SK-MEL-5 (cell line): ENCODE data around the gene SYTL3. TPM values are rescaled to one million over a fixed set of nuclear protein-coding genes. Genes with fewer than 3 reads are reported as not detected.

Source experiments
- DNase-seq: peaks from one replicate; pipeline ENCODE4 v3.0.0-alpha.2; 2016; ENCODE audit warnings: low read depth, low spot score
- in situ Hi-C: cut with HindIII; loops from 2 replicates; pipeline ENCODE4 v1.10.0; 2016; ENCODE audit warnings: low sequenced_read_pairs, high pct_unique_total_duplicates, low pct_unique_long_range_greater_than_20kb
- total RNA-seq: library from RNA; depleted of rRNA; stranded (reverse); fragments of >200 nt; shearing (Covaris generic); gene quantifications from 2 replicates; pipeline ENCODE4 v1.2.3, GENCODE V29; 2014

Gene SYTL3
- total RNA-seq, 1 experiment from 2014 or later: 0.92 TPM

DNA sequence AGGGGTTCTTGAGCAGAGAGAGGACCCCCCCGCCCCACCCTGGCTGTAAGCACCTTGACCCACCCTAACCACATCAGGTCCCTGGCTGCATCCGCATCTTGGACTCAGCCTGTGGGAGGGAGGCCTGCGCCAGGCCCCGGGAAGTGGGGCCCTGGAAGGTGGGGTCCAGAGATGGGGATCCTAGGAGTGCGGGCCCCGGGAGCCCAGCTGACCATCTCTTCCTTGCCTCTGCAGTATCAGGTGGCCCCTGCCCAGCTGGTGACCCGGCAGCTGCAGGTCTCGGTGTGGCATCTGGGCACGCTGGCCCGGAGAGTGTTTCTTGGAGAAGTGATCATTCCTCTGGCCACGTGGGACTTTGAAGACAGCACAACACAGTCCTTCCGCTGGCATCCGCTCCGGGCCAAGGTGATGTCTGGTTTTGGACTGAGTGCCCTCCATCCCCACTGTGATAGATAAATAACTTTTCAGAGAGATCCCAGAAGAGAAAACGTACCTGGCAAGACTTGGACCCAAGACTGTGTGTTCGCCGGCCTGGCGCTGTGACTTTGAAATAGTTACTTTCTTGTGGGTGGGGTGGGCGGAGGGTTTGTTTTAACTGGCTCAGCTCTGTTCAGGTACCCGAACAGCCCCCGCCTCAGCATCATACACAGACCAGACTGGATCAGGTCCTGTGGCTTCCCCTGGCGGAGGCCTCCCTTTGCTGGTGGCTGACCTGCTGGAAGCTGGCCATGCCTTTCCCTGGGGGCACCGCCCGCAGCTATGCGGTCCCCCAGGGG lies 107.3 kb downstream of the SYTL3 start:
- in situ Hi-C loops: no loop called here
- DNase-seq: no peak

DNA sequence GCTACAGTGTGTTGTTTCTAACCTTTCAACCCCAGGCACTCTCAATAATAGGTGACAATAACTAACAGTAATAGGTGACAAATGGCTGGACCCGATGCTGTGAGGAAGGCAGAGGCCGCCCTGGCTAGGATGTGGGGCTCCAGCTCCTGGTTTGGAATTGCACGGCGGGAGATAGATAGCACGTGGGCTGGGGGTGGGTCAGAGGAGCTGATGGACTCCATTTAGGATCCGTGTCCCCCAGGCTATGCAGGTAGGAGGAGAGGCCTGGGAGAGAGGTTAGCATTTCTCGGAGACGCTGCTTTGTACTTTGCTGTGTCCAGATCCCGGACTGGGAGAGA lies 107.9 kb downstream of the SYTL3 start:
- DNase-seq: no peak
- in situ Hi-C loops: no loop called here

DNA sequence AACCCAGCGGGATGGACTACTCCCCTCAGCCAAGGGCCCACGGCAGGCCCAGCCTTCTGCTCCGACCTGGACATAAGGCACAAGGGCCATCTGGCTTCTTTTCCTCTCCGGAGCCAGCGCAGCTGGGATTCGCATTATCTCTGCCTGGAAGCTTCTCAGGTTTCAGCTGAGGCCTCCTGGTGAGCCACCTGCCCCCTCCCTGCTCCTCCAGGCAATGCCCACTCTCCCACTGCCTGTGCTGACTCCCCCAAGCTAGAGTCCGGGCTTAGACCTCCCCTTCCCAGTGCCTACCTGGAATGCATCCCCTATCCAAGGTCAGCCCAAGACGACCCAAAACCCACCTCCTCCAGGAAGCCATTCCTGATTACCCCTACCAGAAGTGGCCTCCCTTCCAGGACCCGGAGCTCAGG lies 108.6 kb downstream of the SYTL3 start:
- in situ Hi-C loops: no loop called here
- DNase-seq: no peak

DNA sequence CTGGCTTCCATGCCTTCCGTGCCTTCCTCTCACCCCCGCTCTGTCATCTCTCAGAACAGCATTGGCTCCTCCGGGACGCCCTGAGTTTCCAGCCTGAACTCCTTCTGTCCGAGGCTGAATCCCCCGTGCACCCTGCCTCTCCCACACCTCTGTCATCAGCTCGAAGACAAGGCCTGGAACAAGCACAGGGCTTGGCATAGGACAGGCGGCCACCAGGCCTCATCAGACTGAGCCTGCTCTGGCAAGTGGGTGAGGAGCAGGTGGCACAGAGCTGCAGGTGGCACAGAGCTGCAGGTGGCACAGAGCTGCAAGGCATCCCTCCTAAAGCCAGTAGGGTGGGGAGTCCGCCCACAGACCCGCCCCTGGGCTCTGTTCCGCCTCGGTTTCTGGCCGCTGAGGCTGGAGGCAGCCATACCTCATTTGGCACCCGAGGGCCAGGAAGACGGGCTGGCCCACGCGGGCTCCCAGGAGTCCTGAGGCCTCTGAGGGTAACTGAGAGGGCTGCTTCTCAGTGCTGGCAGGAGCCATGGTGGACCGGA lies 109.2 kb downstream of the SYTL3 start:
- in situ Hi-C loops: no loop called here
- no peak for DNase-seq

DNA sequence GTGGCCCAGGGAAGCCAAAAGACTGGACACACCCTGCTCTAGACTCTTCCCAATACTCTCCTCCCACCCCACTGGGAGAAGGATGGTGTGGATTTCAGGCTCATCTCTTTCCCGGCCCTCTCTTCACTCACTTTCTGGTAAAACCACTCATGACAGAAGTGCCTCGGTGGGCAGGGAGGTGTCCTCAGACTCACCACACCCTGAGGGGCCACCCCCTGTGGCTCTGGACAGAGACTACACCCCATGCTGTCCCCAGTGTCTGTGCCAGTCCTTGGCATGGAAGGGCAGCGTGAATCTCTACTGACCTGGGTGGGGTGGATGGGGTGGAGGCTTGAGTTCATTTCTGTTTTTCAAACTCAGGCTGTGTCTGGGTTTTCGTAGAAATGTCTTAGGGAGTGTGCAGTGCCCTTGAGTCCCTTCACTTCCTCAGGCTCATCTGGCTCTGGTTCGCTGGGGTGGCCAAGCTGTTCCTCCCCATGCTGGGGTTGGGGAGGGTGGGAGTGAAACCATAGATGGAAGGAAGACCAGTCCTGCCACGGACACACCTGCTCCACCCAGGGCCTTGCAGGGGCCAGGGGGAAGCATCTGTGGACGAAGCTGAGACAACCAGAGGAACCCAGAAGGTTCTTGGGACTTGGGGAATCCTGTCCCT lies 110.2 kb downstream of the SYTL3 start:
- in situ Hi-C loops: no loop called here

DNA sequence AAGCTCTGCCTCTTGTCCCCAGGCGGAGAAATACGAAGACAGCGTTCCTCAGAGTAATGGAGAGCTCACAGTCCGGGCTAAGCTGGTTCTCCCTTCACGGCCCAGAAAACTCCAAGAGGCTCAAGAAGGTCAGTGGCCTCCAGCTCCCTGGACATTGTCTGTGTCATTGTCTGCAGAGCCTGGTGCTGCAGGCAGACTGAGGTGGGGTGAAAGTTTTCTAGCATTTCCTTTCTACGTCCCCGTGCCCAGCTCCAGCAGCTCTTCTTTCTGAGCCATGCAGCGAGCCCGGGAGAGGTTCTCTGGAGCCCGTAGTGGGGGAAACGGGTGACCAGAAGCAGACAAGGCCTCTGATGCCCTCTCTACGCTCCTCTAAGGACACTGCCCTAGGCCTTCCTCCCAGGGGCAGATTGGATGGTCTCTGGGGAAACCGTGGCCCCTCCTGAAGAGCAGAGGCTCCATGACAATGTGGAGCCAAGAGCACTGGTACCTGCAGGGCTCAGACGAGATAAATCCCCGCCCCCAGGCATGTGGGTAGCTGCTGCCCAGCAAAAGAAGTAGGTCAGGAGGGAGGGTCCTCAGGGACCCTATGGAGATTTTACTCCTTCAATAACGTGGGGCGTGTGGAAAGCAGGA lies 110.9 kb downstream of the SYTL3 start:
- in situ Hi-C loops: no loop called here
- no peak for DNase-seq

More for the DNA sequence above, 110.2 kb downstream of the SYTL3 start:
- no peak for DNase-seq

DNA sequence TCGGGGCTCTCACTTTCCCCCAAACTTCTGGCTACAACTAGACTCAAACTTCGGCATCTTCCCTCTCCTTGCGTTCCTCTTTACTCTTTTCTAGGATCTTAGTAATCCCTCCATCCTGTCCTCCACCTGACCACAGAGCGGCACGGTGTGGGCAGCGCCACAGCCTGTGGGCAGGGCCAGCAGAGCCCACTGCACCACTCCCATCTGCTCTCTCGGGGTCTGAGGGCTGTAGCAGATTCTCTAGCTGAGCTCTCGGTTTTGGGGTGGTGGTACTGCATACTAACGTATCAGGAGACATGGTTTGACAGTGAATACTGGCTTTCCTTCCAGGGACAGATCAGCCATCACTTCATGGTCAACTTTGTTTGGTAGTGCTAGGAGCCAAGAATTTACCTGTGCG lies 111.9 kb downstream of the SYTL3 start:
- DNase-seq: no peak
- in situ Hi-C loops: no loop called here

DNA sequence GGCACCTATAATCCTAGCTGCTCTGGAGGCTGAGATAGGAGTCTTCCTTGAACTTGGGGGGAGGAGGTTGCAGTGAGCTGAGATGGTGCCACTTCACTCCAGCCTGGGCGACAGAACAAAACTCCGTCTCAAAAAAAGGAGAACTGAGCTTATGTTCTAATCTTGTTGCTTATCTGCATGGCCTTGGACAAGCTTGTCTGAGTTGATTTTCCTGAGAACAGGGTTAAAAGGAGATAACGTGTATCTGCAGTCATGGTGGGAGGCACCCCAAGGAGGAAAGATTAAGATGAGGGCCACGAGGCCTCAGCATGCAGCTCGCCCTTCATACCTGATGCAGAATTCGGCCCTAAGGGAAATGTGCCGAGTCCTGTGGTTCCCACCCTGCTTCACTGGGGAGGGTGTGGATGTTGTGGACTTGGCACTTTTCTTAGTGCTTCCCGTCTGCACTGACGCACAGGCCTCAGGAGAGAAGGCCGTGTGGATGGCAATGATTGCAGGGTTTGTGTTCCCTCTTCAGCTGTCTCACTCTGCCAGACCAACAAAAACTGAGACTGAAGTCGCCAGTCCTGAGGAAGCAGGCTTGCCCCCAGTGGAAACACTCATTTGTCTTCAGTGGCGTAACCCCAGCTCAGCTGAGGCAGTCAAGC lies 113.1 kb downstream of the SYTL3 start:
- in situ Hi-C loops: no loop called here

DNA sequence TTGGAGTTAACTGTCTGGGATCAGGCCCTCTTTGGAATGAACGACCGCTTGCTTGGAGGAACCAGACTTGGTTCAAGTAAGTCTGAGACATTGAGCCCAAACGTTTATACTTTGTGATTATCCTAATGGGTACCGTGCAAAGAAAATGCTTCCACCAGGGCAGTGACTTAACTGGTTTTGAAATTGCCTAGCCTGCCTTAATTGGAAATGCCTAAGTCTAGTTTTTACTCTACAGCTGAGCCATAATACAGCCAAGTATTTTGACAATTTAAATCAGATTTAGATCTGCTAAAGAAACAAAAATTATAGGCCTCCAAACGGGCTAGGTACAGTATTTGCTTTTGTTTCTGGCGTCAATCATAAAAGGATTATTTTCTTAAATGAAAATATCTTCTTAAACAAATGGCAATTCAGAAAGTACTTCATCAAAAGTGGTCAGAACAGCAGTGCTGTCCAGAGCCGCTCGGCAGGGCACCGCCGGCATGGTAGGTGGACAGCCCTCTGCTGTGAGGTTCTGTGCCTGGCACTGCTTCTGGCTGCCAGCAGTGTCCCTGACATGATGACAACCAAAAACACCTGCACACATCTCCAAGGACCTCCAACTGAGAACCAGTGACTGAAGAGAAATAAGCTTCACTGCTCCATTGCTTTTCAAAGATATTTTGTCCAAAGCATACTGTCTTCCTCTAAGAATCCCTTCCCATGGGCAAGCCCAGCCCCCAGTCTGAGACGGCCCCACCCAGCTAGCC lies 113.8 kb downstream of the SYTL3 start:
- in situ Hi-C loops: no loop called here
- DNase-seq: no peak

More for the DNA sequence above, 113.1 kb downstream of the SYTL3 start:
- DNase-seq: no peak

DNA sequence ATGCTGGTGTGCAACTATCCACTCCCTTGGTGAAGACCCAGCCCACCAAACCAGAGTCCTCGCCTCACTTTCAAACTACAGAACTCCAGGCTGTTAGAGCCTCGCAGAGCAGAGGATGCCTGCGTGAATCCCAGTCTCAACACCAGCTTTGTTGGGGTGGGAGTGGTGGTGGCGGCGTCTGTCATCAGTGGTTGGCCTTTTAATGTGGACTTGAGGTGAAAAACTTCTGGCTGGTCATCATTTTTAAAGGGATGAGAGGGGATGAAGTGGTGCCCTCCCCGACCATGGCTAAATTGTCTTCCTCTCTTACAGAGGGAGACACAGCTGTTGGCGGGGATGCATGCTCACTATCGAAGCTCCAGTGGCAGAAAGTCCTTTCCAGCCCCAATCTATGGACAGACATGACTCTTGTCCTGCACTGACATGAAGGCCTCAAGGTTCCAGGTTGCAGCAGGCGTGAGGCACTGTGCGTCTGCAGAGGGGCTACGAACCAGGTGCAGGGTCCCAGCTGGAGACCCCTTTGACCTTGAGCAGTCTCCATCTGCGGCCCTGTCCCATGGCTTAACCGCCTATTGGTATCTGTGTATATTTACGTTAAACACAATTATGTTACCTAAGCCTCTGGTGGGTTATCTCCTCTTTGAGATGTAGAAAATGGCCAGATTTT lies 114.5 kb downstream of the SYTL3 start:
- in situ Hi-C loops: no loop called here
- DNase-seq: no peak

DNA sequence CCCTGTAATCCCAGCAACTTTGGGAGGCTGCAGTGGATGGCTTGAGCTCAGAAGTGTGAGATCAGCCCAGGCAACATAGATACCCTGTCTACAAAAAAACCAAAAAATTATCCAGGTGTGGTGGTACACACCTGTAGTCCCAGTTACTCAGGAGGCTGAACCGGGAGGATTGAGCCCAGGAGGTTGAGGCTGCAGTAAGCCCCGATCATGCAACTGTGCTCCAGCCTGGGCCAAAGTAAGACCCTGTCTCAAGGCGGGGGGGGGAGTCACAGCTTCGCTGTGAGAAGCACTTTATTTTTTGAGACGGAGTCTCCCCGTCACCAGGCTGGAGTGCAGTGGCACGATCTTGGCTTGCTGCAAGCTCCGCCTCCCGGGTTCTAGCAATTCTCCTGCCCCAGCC lies 115.1 kb downstream of the SYTL3 start:
- no peak for DNase-seq
- in situ Hi-C loops: no loop called here

DNA sequence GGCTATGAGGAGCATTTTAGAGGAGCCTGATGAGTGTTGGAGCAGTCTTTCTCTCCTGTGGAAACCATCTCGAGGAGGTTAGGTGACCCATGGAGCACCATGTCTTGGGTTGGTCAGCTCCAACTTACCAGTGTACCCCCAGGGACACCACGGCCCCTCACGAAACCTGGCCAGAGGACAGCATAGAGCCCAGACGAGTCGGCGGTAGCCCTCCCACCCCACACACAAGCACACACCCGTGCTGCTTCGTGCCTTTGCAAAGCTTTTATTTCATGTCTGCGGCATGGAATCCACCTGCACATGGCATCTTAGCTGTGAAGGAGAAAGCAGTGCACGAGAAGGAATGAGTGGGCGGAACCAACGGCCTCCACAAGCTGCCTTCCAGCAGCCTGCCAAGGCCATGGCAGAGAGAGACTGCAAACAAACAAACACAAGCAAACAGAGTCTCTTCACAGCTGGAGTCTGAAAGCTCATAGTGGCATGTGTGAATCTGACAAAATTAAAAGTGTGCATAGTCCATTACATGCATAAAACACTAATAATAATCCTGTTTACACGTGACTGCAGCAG lies 115.7 kb downstream of the SYTL3 start:
- in situ Hi-C loops: no loop called here
- DNase-seq: no peak

DNA sequence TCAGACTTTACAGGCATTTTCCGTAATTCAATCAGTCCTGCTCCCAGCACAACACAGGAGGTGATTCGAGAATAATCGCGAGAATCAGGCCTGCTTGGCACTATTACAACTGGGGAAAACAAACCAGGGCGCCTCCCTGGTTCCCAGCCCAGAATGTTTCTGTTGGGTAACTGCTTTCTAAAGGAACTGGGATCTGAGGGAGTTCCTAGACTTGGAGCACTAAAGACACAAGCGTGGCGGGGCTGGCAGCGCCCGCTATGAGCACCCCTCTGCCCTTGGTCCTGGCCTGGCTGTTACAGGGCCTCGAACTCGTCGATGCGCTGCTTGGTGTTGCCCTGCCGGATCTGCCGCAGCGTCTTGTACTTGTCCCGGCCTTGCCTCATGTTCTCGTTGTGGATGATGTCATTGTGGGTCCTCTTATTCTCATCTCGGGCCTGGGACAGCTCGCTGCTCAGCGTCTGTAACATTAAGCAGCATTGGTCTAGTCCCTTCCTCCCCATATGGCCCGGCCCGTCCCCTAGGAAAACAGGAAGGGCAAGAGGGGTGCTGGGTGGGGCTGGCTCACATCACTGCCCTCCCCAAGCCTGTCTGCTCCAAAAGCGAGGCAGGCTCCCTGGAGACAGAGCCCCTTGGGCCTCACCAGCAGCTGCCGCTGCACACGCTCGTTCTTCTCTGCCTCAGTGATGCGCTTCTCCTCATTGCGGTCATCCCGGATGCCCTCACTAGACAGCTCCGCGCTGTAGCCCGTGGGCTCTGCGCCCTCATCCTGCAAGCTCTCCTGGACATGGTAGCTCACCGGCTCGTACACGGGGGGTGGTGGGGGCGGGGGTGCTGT lies 117.0 kb downstream of the SYTL3 start:
- no peak for DNase-seq
- in situ Hi-C loops: no loop called here

DNA sequence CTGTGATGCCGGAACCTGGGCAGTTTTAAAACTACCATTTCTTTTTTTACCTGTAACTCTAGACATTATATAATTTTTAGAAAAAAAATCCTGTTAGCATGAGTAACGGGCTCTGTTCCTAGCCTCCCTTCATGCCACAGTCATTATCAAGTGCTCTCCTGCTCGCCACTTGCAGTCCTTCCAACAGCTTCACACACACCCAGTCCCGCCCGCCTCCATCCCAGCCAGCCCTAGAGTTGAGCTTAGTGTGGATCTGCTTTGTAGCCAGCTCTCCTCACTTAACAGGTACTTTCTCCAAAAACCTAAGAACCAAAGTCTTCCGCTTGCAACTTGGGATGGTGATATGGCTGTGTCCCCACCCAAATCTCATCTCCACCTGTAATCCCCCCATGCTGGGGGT lies 117.9 kb downstream of the SYTL3 start:
- in situ Hi-C loops: no loop called here
- DNase-seq: no peak

DNA sequence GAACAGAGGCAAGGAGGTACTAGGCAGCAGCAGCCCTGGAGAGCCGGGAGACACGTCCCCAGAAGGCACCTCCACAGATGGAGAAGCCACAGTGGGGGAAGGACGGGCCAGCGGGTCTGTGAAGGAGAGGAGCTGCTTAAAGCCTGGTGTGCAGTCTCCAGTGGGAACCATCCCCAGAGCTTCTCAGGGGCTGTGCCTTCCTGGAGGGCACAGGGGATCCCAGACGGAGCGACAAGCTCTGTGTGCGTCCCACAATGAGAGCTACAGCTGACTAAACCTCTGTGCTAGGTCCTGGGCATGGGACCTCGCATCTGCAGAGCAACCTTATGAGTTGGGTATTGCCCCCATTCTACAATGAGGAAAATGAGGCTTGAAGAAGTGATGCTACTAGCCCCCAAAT lies 118.6 kb downstream of the SYTL3 start:
- in situ Hi-C loops: no loop called here
- DNase-seq: no peak

DNA sequence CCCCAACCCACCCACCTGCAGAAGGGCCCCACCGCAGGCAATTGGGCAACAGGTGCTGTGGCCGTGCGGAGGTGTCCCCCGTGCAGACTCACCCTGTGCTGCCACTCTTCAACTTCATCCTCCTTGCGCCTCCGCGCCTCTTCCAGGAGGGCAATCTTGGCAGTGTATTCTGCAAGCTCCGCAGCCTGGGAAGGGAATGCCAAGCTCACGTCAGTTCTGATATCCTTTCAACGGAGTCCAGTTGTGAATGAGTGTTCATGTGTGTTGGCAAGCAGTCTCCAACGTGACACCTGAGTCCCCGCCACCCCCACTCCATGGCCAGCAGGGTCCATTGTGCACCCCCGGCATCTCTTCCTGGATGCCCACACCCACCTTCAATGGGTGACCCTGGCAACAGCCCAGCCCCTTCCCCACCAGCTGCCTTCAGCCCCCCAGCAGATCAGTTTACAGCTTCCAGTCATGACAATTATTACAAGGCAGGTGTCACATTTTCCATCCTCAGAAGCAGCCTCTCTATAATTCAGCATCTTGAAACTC lies 119.4 kb downstream of the SYTL3 start:
- in situ Hi-C loops: no loop called here
- no peak for DNase-seq
